ENCODE measurements around the gene INVS.

The INVS gene

DNA sequence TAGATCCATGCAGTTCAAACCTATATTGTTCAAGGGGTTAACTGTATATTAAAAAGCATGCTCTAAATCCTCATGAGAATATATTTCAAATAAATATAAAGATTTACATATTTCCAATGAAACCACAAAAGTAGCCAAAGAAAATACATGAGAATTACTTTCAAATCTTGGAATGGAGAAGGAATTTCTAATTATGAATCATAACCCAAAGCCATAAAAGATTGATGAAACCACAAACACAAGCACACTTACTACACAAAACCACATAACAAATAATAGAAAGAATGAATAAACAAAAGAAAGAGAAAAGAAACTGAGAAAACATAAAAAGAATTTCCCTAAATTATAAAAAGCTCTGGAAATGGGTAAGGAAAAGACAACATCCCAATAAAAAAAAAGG, 16.3 kb upstream of the INVS start:
- ATAC-seq, result no peak
- no peak for TF ChIP-seq GLIS3 (CRISPR knock-in tag; IDR thresholded peaks at IDR 0.05)
- peak; percentile 54 for TF ChIP-seq ISL1 (CRISPR knock-in tag; IDR thresholded peaks at IDR 0.05)
- no peak for TF ChIP-seq ESRRG (CRISPR knock-in tag; IDR thresholded peaks at IDR 0.05)

DNA sequence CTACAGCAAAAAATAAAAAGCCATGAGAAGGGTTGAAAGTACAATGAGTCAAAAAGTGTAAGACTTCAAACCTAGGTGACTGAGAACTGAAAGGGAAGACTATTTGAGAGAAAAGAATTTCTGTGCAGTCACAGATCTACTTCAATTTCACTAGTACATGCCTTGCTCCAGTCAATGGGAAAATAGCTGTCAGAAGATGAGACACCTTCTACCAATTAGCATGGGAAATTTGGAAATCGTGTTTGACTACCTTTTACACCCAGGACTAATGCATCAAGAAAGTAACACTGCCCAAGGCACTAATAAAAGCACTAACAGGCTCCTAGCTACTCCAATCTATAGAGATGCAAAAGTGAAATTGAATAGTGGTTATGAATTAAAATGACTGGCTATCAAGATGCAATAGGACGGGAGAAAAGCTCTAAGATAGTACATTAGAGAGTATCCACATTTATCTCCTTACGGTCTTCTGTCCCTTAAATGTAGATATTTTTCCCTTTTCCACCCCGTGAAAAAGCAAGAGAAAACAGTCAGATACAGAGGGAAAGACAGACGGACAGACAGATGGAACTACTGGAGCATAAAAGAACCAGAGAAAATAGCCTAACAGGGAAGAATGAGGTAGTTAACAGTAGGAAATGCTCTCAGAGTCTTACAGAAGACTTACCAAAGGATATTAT, 15.5 kb upstream of the INVS start:
- peak; percentile 24; the same call in 1 of the 3 replicates for ATAC-seq
- TF ChIP-seq, protein P1, sequence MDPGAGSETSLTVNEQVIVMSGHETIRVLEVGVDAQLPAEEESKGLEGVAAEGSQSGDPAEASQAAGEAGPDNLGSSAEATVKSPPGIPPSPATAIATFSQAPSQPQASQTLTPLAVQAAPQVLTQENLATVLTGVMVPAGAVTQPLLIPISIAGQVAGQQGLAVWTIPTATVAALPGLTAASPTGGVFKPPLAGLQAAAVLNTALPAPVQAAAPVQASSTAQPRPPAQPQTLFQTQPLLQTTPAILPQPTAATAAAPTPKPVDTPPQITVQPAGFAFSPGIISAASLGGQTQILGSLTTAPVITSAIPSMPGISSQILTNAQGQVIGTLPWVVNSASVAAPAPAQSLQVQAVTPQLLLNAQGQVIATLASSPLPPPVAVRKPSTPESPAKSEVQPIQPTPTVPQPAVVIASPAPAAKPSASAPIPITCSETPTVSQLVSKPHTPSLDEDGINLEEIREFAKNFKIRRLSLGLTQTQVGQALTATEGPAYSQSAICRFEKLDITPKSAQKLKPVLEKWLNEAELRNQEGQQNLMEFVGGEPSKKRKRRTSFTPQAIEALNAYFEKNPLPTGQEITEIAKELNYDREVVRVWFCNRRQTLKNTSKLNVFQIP (CRISPR knock-in tag; IDR thresholded peaks at IDR 0.05; ENCODE audit: borderline replicate concordance, low read depth), result no peak
- TF ChIP-seq RARB (CRISPR knock-in tag; IDR thresholded peaks at IDR 0.05) (no peak), TCF4 (CRISPR knock-in tag; IDR thresholded peaks at IDR 0.05; ENCODE audit: borderline replicate concordance) (no peak), PPARA (CRISPR knock-in tag; IDR thresholded peaks at IDR 0.05; ENCODE audit: borderline replicate concordance) (no peak)

DNA sequence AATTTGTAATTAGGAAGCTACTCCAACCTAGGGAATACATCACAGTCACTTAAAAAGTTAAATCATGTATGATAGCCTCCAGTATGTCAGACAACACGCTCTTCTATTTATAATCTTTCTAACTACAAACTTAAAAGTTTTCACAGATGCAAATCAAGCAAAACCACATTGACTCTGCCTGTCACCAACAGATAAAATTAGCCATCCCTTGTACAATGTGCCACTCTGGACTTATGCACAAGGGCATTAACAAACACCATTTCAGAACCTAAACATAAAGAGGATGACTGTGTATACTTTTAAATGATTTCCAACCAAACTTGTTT, 15.0 kb upstream of the INVS start:
- ATAC-seq, result no peak
- TF ChIP-seq, protein P2, sequence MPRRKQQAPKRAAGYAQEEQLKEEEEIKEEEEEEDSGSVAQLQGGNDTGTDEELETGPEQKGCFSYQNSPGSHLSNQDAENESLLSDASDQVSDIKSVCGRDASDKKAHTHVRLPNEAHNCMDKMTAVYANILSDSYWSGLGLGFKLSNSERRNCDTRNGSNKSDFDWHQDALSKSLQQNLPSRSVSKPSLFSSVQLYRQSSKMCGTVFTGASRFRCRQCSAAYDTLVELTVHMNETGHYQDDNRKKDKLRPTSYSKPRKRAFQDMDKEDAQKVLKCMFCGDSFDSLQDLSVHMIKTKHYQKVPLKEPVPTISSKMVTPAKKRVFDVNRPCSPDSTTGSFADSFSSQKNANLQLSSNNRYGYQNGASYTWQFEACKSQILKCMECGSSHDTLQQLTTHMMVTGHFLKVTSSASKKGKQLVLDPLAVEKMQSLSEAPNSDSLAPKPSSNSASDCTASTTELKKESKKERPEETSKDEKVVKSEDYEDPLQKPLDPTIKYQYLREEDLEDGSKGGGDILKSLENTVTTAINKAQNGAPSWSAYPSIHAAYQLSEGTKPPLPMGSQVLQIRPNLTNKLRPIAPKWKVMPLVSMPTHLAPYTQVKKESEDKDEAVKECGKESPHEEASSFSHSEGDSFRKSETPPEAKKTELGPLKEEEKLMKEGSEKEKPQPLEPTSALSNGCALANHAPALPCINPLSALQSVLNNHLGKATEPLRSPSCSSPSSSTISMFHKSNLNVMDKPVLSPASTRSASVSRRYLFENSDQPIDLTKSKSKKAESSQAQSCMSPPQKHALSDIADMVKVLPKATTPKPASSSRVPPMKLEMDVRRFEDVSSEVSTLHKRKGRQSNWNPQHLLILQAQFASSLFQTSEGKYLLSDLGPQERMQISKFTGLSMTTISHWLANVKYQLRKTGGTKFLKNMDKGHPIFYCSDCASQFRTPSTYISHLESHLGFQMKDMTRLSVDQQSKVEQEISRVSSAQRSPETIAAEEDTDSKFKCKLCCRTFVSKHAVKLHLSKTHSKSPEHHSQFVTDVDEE (CRISPR knock-in tag; IDR thresholded peaks at IDR 0.05), result no peak
- TF ChIP-seq, protein P1 (CRISPR knock-in tag; IDR thresholded peaks at IDR 0.05; ENCODE audit: borderline replicate concordance, low read depth), result no peak
- no peak for TF ChIP-seq ZC3H10 (CRISPR knock-in tag; IDR thresholded peaks at IDR 0.05)
- TF ChIP-seq ISL1 (CRISPR knock-in tag; IDR thresholded peaks at IDR 0.05), result no peak

DNA sequence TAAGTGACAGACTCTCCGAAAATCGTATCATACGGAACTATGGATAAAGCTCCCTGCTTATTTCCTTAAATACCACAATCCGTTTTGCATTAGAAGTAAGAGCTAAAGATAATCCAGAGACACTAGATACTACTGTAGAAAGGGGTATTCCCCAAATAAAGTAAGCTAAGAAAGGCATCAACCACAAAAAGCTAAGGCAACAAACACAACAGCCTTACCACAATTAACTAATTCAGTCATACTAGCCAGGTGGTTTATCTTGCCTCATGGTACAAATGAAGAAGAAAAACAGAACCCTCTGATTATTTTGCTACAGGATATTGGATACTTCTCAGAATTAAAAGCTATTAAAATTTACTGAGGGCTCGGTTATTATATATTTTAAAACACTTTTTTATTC, 14.3 kb upstream of the INVS start:
- no peak for ATAC-seq
- TF ChIP-seq, protein P1 (CRISPR knock-in tag; IDR thresholded peaks at IDR 0.05; ENCODE audit: borderline replicate concordance, low read depth), result no peak
- TF ChIP-seq ZFP3 (CRISPR knock-in tag; IDR thresholded peaks at IDR 0.05), result no peak
- no peak for TF ChIP-seq GLIS3 (CRISPR knock-in tag; IDR thresholded peaks at IDR 0.05)
- TF ChIP-seq, protein P3, sequence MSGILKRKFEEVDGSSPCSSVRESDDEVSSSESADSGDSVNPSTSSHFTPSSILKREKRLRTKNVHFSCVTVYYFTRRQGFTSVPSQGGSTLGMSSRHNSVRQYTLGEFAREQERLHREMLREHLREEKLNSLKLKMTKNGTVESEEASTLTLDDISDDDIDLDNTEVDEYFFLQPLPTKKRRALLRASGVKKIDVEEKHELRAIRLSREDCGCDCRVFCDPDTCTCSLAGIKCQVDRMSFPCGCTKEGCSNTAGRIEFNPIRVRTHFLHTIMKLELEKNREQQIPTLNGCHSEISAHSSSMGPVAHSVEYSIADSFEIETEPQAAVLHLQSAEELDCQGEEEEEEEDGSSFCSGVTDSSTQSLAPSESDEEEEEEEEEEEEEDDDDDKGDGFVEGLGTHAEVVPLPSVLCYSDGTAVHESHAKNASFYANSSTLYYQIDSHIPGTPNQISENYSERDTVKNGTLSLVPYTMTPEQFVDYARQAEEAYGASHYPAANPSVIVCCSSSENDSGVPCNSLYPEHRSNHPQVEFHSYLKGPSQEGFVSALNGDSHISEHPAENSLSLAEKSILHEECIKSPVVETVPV (CRISPR knock-in tag; IDR thresholded peaks at IDR 0.05), result no peak
- no peak for TF ChIP-seq SNAI2 (CRISPR knock-in tag; IDR thresholded peaks at IDR 0.05)
- no peak for TF ChIP-seq BACH2 (CRISPR knock-in tag; IDR thresholded peaks at IDR 0.05; ENCODE audit: borderline replicate concordance)
- TF ChIP-seq TOX (CRISPR knock-in tag; IDR thresholded peaks at IDR 0.05; ENCODE audit: borderline replicate concordance), result no peak
- TF ChIP-seq, protein P4, sequence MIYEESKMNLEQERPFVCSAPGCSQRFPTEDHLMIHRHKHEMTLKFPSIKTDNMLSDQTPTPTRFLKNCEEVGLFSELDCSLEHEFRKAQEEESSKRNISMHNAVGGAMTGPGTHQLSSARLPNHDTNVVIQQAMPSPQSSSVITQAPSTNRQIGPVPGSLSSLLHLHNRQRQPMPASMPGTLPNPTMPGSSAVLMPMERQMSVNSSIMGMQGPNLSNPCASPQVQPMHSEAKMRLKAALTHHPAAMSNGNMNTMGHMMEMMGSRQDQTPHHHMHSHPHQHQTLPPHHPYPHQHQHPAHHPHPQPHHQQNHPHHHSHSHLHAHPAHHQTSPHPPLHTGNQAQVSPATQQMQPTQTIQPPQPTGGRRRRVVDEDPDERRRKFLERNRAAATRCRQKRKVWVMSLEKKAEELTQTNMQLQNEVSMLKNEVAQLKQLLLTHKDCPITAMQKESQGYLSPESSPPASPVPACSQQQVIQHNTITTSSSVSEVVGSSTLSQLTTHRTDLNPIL (CRISPR knock-in tag; IDR thresholded peaks at IDR 0.05; ENCODE audit: low read depth), result no peak
- TF ChIP-seq ZC3H10 (CRISPR knock-in tag; IDR thresholded peaks at IDR 0.05), result no peak
- no peak for TF ChIP-seq ESRRG (CRISPR knock-in tag; IDR thresholded peaks at IDR 0.05)

Data from SK-N-SH treated with all-trans-retinoic acid at 6 μM for 48 hours (cell line).